Osteoblast (primary cell): Measurements from ENCODE around the gene CRELD2. TPM values are rescaled to one million over a fixed set of nuclear protein-coding genes. Genes with fewer than 3 reads are reported as not detected.

Experiments
- DNase-seq: peaks from one replicate; pipeline ENCODE4 v3.0.0; 2011; ENCODE audit warnings: low spot score, mixed read lengths; ENCODE audit not compliant: insufficient read length; ENCODE audit errors: missing footprints
- H2AFZ ChIP-seq: 2 replicates; pipeline ENCODE4 v1.6.0; 2011; ENCODE audit warnings: mild to moderate bottlenecking, low read length
- H3K27ac ChIP-seq: 2 replicates; pipeline ENCODE4 v1.5.1; 2011; ENCODE audit warnings: mild to moderate bottlenecking, low read depth, low read length, moderate library complexity
- H3K27me3 ChIP-seq: 2 replicates; pipeline ENCODE4 v1.6.0; 2012; ENCODE audit warnings: mild to moderate bottlenecking, control low read depth, inconsistent platforms, low read length, moderate library complexity; ENCODE audit not compliant: insufficient read depth
- H3K36me3 ChIP-seq: 2 replicates; pipeline ENCODE4 v1.5.1; 2011; ENCODE audit warnings: mild to moderate bottlenecking, low read length, control low read depth, moderate library complexity; ENCODE audit not compliant: insufficient read depth
- H3K4me1 ChIP-seq: 2 replicates; pipeline ENCODE4 v1.5.1; 2011; ENCODE audit warnings: mild to moderate bottlenecking, low read length, control low read depth, moderate library complexity; ENCODE audit not compliant: insufficient read depth
- H3K4me2 ChIP-seq: 2 replicates; pipeline ENCODE4 v1.6.0; 2011; ENCODE audit warnings: mild to moderate bottlenecking, low read length; ENCODE audit not compliant: insufficient read depth
- H3K4me3 ChIP-seq: fragments of 200-600 bp; sonication (generic); 3 replicates; pipeline ENCODE4 v1.5.1; 2012; ENCODE audit warnings: mild to moderate bottlenecking, low read length, inconsistent platforms; ENCODE audit not compliant: insufficient read depth
- H3K79me2 ChIP-seq: 2 replicates; pipeline ENCODE4 v1.6.0; 2012; ENCODE audit warnings: mild to moderate bottlenecking, low read length, control low read depth, inconsistent platforms; ENCODE audit not compliant: insufficient read depth
- H3K9me3 ChIP-seq: 2 replicates; pipeline ENCODE4 v1.5.1; 2011; ENCODE audit warnings: low read depth, low read length, control low read depth
- H4K20me1 ChIP-seq: 2 replicates; pipeline ENCODE4 v1.6.0; 2012; ENCODE audit warnings: mild to moderate bottlenecking, low read length, control low read depth; ENCODE audit not compliant: insufficient read depth
- CTCF ChIP-seq: IDR thresholded peaks from 2 replicates; pipeline ENCODE4 v1.5.1; 2011; ENCODE audit warnings: mild to moderate bottlenecking, low read depth, low read length, moderate library complexity; ENCODE audit errors: extremely low read depth
- total RNA-seq: library from RNA; depleted of rRNA; stranded (reverse); fragments of >200 nt; gene quantifications from 2 replicates; pipeline ENCODE4 v1.2.3, GENCODE V29; 2012

The CRELD2 gene
- total RNA-seq, 1 donor, result 31.1 TPM

GRCh38 chr22:49962012-49962750 lies 43.7 kb downstream of the CRELD2 start:
- peak overlapping the region; percentile 72 for H2AFZ ChIP-seq
- H3K27ac ChIP-seq, result peak overlapping the region; percentile 83
- H3K4me2 ChIP-seq, result peak overlapping the region; percentile 86
- H4K20me1 ChIP-seq, result peaks cover 13% of the 10 kb centered on the region
- no peaks in the 10 kb centered on the region for H3K27me3 ChIP-seq
- no peaks in the 10 kb centered on the region for H3K9me3 ChIP-seq
- peaks cover 14% of the 10 kb centered on the region for H3K36me3 ChIP-seq
- peak; percentile 100 for DNase-seq
- peak overlapping the region; percentile 78 for H3K4me3 ChIP-seq
- H3K79me2 ChIP-seq, result peaks cover 37% of the 10 kb centered on the region
- TF ChIP-seq CTCF, result no peak
- H3K4me1 ChIP-seq, result peaks cover 26% of the 10 kb centered on the region

GRCh38 chr22:49962751-49963646 lies 44.6 kb downstream of the CRELD2 start:
- TF ChIP-seq CTCF, result no peak
- H3K79me2 ChIP-seq, result peaks cover 37% of the 10 kb centered on the region
- no peaks in the 10 kb centered on the region for H3K9me3 ChIP-seq
- H3K4me3 ChIP-seq, result peak overlapping the region; percentile 78
- peak overlapping the region; percentile 83 for H3K27ac ChIP-seq
- no peaks in the 10 kb centered on the region for H3K27me3 ChIP-seq
- peak; percentile 86 for DNase-seq
- peaks cover 13% of the 10 kb centered on the region for H4K20me1 ChIP-seq
- peaks cover 14% of the 10 kb centered on the region for H3K36me3 ChIP-seq
- H3K4me2 ChIP-seq, result peak overlapping the region; percentile 86
- H3K4me1 ChIP-seq, result peaks cover 30% of the 10 kb centered on the region
- H2AFZ ChIP-seq, result peak overlapping the region; percentile 72

GRCh38 chr22:49963647-49964026 lies 45.2 kb downstream of the CRELD2 start:
- DNase-seq, result peak; percentile 74
- no peaks in the 10 kb centered on the region for H3K27me3 ChIP-seq
- H3K4me3 ChIP-seq, result no peak overlapping the region
- peak overlapping the region; percentile 83 for H3K27ac ChIP-seq
- no peaks in the 10 kb centered on the region for H3K9me3 ChIP-seq
- H3K4me1 ChIP-seq, result peaks cover 30% of the 10 kb centered on the region
- no peak for TF ChIP-seq CTCF
- H3K4me2 ChIP-seq, result peak overlapping the region; percentile 39
- H3K36me3 ChIP-seq, result peaks cover 14% of the 10 kb centered on the region
- H2AFZ ChIP-seq, result no peak overlapping the region
- H4K20me1 ChIP-seq, result peaks cover 13% of the 10 kb centered on the region
- H3K79me2 ChIP-seq, result peaks cover 37% of the 10 kb centered on the region
